CD4-positive, alpha-beta T cell treated with Interleukin-2 at 100 ng/mL for 4 hours (primary cell): Measurements from ENCODE around the gene PCNA.
"Not testable (repeated sequence)": the region's sequence is repeated elsewhere in the genome, so short reads cannot be mapped to it uniquely, and the experiment has no call there.

Experiments used
- DNase-seq: peaks from one replicate; pipeline ENCODE4 v3.0.0-alpha.2; 2020; ENCODE audit warnings: low spot score

The PCNA gene

GRCh38 chr20:5096463-5096862 is 23.3 kb downstream of the PCNA start:
- no peak for DNase-seq

- DNase-seq = no peak
Observed at GRCh38 chr20:5095931-5096330, 23.8 kb downstream of the PCNA start.

DNA sequence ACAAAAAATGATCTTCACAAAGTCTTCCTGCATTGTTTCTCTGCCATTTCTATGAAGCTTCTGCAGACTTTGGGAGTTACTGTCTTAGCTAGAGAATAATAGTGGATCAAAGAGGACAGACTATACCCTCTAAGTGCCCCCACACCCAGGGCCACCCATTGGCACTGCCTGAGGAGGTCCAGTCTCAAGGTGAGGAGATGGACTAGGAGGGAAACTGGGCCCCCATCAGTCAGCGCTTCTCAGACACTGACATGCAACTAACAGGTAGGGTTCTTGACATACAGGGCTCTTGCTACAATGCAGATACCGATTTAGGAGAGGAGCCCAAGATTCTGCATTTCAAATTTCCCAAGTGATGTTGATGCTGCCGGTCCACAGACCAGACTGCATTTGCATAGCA is 24.3 kb downstream of the PCNA start:
- DNase-seq = no peak

- DNase-seq = no peak
Observed at GRCh38 chr20:5092765-5093339, 26.9 kb downstream of the PCNA start.

DNA sequence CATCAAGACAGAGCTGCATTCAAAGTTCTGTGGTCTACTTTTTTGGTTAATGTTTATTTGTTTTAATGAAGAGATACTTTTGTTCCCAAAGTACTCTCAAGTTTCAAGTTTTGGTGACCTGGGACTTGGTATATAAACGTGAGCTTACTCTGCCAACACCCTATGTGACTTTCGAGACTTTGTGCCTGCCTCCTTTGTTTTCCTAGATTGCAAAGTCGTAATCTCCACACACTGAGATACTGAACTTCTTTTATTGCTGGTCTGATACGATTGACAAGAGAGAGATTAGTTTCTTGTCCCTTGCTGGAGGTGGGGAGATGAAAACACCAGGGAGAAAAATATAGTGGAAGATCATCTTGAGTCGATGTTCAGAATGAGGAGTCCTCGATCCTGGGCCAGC is 27.9 kb downstream of the PCNA start:
- no peak for DNase-seq

DNA sequence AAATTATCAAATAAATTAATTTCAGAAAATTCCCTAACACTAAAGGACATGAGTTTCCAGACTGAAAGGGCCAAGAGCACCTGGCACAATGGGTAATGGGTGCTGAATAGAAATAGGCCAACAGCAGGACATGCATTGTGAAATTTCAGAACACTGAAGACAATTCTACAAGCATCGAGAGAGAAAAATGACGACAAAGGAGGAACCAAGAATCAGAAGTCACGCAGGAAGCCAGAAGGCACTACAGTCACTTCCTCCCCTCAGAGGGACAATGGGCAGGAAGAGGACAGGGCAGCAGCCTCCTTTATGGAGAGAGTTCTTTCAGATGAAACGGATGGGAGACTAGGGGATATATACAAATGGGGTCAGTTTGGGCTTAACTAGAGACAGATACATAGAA is 29.6 kb downstream of the PCNA start:
- DNase-seq = peak; percentile 27

DNA sequence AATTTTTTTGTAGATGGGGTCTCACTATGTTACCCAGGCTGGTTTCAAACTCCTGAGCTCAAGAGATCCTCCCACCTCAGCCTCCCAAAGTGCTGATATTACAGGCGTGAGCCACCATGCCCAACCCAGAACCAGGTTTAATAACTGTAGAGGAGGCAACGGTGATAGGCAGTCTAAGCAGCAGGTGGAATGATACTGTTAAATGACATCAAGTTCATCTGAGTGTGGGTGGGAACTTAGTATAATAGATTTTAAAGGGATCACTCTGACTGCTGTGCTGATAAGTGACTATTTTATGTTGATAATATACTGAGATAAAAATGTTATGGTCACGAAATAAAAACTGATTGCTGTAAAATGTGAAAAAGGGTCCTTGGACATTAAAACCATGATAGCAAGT is 31.1 kb downstream of the PCNA start:
- DNase-seq = no peak

DNA sequence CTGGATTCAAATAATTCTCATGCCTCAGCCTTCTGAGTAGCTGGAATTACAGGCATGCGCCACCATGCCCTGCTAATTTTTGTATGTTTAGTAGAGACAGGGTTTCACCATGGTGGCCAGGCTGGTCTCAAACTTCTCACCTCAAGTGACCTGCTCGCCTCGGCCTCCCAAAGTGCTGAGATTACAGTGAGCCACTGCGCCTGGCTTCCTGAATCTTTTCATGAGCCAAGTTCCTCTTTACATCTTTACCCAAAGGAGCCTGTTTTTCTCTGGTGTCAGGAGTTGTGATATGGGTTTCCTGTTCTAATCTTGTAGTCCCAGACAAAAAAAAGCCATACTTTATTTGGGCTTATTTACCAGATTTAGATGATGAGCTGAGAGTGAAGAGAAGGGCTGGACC is 34.4 kb downstream of the PCNA start:
- DNase-seq = no peak

GRCh38 chr20:5080384-5080877 is 39.3 kb downstream of the PCNA start:
- DNase-seq = peak; percentile 19

DNA sequence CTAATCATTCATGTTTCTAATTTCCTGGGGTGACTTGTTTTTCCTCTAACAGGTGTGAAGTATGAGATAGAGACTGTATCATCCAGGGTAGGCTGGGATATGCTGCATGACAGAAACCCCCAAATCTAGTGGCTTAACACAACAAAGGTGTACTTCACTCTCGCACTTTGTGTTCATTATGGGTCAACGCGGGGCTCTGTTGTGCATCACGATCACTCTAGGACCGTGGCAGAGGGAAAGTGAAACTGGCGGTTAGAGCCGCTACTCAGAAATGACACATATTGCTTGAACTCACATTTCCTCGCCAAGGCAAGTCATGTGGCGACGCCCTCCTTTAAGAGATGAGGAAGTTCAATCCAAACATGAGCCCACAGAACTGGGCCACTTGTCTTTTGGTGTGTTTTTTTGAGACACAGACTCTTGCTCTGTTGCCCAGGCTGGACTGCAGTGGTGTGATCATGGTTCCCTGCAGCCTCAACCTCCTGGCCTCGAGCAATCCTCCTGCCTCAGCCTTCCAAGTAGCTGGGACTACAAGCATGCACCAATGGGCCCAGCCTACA is 41.3 kb downstream of the PCNA start:
- DNase-seq = peak; percentile 88

- peak; percentile 43 for DNase-seq
Observed at GRCh38 chr20:5077761-5078387, 41.9 kb downstream of the PCNA start.

GRCh38 chr20:5076913-5077312 is 42.8 kb downstream of the PCNA start:
- not testable (repeated sequence) for DNase-seq

GRCh38 chr20:5074232-5074674 is 45.5 kb downstream of the PCNA start:
- DNase-seq = no peak

DNA sequence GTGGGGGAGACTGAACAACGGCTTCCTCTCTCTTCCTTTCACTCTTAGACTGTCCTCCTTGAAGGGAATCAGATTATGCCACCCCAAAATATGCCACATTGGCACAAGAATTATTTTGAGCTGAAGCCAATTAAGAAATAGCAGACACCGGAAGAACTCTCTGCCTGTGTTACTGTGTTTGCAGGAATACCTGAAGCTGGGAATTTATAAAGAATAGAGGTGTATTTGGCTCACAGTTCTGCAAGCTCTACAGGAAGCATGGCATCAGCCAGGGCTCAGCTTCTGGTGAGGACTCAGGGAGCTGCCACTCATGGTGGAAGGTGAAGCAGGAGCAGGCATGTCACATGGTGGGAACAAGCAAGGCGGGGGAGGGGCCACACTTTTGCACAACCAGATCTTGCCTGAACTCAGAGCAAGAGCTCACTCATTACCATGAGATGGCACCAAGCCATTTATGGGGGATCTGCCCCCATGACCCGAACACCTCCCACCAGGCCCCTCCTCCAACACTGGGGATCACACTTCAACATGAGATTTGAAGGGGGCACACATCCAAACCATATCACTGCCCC is 46.0 kb downstream of the PCNA start:
- no peak for DNase-seq

DNA sequence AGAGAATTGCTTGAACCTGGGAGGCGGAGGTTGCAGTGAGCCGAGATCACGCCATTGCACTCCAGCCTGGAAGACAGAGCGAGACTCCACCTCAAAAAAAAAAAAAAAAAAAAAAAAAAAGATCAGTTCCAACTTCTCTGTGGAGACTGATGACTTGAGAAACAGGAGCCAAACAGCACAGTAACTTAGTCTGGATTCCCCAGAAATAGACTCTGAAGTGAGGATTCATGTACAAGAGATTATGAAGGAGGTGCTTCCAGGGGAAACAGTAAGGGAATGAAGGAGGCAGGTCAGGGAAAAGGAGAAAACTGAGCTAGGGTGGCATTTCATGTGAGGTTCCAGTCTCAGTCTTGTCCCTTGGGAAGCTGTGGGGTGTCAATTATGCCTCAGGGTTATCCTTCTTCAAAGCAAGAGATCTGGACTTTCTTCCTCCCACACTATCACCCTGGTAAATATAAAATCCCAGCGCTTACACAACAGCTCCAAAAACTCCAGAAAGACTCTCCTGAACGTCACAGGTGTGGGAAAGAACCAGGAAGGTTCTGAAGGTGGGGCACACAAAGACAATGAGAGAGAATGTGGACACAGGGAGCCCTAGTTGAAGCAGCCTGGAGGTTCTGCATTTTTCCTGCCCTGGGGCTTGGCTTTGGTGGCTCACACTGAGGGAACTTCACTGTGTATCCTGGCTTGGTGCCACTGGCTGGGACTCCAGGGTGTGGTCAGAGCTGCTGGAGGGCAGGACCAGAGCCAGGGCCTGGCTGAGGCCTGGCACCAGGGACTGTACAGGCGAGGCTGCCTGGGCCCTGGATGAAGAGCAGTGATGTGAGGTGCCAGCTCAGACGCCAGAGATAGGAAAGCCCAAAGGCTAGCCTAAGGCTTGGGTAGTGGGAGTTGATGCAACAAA is 46.8 kb downstream of the PCNA start:
- DNase-seq = no peak

DNA sequence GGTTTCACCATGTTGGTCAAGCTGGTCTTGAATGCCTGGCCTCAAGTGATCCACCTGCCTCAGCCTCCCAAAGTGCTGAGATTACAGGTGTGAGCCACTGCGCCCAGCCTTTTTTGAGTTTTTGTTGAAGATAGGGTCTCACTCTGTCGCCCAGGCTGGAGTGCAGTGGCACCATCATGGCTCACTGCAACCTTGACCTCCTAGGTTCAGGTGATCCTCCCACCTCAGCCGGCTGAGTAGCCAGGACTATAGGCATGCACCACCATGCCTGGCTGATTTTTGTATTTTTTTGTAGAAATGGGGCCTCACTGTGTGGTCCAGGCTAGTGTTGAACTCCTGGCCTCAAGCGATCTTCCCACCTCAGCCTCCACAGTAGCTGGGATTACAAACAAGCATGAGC is 47.8 kb downstream of the PCNA start:
- DNase-seq = not testable (repeated sequence)

DNA sequence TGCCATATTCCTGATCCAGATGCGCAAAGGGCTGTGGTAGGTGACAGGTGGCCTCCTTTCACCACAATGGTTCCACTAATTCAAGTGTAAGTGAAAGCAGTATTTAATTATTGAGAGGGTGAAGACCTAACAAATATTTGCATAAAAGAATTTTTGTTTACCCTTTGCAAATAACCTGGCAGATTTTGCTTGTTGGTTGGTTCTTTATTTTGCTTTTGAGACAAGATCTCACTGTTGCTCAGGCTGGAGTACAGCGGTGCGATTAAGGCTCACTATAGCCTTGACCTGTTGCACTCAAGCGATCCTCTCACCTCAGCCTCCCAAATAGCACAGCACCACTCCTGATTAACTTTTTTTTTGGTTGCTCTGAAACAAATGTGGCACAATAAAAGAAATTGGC is 49.2 kb downstream of the PCNA start:
- DNase-seq = no peak

GRCh38 chr20:5070081-5070480 is 49.7 kb downstream of the PCNA start:
- no peak for DNase-seq

- no peak for DNase-seq
Observed at GRCh38 chr20:5069141-5069806, 50.5 kb downstream of the PCNA start.

DNA sequence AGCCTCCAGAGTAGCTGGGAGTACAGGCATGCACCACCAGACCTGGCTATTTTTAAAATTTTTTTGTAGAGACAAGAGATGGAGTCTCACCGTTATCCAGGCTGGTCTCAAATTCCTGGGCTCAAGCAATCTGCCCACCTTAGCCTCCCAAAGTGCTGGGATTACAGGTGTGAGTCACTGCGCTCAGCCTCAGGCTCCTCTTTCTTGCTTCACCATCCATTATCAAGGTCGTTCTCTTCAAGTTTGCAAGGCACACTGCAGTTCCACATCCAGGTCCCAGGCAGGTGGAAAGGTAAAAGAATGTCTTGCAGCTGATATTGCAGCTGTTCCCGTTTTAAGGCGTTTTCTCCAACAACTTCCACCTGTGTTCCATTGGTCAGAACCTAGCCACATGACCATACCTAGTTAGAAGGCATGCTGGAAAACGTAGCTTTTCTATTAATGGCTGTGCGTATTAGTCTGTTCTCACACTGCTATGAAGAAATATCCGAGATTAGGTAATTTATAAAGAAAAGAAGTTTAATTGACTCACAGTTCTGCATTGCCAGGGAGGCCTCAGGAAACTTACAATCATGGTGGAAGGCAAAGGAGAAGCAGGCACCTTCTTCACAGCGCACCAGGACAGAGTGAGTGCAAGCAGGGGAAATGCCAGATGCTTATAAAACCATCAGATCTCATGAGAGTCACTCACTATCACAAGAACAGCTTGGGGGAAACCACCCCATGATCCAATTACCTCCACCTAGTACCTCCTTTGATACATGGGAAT is 51.7 kb downstream of the PCNA start:
- DNase-seq = no peak

GRCh38 chr20:5065879-5066383 is 53.8 kb downstream of the PCNA start:
- DNase-seq = no peak
